Smooth muscle cell (in vitro differentiated cells): ENCODE measurements around the gene TCP1. TPM values are rescaled to one million over a fixed set of nuclear protein-coding genes. Genes with fewer than 3 reads are reported as not detected.

Experiments
- DNase-seq: peaks from one replicate; lab custom pipeline; 2025; ENCODE audit not compliant: unreplicated experiment; lab: John Stamatoyannopoulos, UW
- H2AFZ ChIP-seq: fragments of 200-600 bp; sonication (generic); 2 replicates; pipeline ENCODE4 v1.6.0; 2016; ENCODE audit warnings: antibody characterized with exemption, low read depth, mild to moderate bottlenecking
- H3F3A ChIP-seq: fragments of 200-600 bp; sonication (generic); 2 replicates; pipeline ENCODE4 v1.6.0; 2017; ENCODE audit warnings: antibody characterized with exemption, low read depth
- H3K27ac ChIP-seq: fragments of 200-600 bp; sonication (generic); 2 replicates; pipeline ENCODE4 v1.5.1; 2016; ENCODE audit warnings: low read depth, mild to moderate bottlenecking
- H3K27me3 ChIP-seq: fragments of 200-600 bp; sonication (generic); 2 replicates; pipeline ENCODE4 v1.6.1; 2016; ENCODE audit warnings: low read depth, mild to moderate bottlenecking
- H3K36me3 ChIP-seq: fragments of 200-600 bp; sonication (generic); 2 replicates; pipeline ENCODE4 v1.5.1; 2016; ENCODE audit warnings: low read depth
- H3K4me1 ChIP-seq: fragments of 200-600 bp; sonication (generic); 2 replicates; pipeline ENCODE4 v1.5.1; 2016; ENCODE audit warnings: low read depth
- H3K4me2 ChIP-seq: fragments of 200-600 bp; sonication (generic); 2 replicates; pipeline ENCODE4 v1.6.0; 2016; ENCODE audit warnings: mild to moderate bottlenecking
- H3K4me3 ChIP-seq: fragments of 200-600 bp; sonication (generic); 2 replicates; pipeline ENCODE4 v1.5.1; 2016; ENCODE audit warnings: mild to moderate bottlenecking
- H3K79me2 ChIP-seq: fragments of 200-600 bp; sonication (generic); 2 replicates; pipeline ENCODE4 v1.6.0; 2016; ENCODE audit warnings: low read depth, mild to moderate bottlenecking
- H3K9ac ChIP-seq: fragments of 200-600 bp; sonication (generic); 2 replicates; pipeline ENCODE4 v1.6.0; 2016; ENCODE audit warnings: low read depth
- H3K9me3 ChIP-seq: fragments of 200-600 bp; sonication (generic); replicated peaks from 2 replicates; pipeline ENCODE4 v1.5.1; 2016; ENCODE audit warnings: low read depth
- H4K20me1 ChIP-seq: fragments of 200-600 bp; sonication (generic); 2 replicates; pipeline ENCODE4 v1.6.0; 2016; ENCODE audit warnings: low read depth
- WGBS: methylation state at CpG from one replicate; pipeline ENCODE4 v1.1.7; 2016; ENCODE audit warnings: low lambda C conversion rate; 5-methylcytosine and 5-hydroxymethylcytosine counted together
- polyA plus RNA-seq: library from polyadenylated mRNA; unstranded; fragments of >200 nt; fragmentation: Nextera tagmentation; extraction: Ambion mirVana; gene quantifications from 2 replicates; pipeline ENCODE4 v1.2.1, GENCODE V29; 2016
- total RNA-seq: library from RNA; depleted of rRNA; stranded (reverse); fragments of >200 nt; gene quantifications from 2 replicates; pipeline ENCODE4 v1.2.3, GENCODE V29; 2014
- TF ChIP-seq, protein P1 (sequence below): fragments of 200-600 bp; sonication (generic); IDR thresholded peaks from 2 replicates; pipeline ENCODE4 v1.5.1; 2017; ENCODE audit warnings: borderline replicate concordance, mild to moderate bottlenecking, antibody characterized with exemption; ENCODE audit not compliant: insufficient read depth, poor library complexity, severe bottlenecking

TCP1 gene
- total and polyA plus RNA-seq, 2 experiments from 2014 or later, result 125 to 132 TPM

DNA sequence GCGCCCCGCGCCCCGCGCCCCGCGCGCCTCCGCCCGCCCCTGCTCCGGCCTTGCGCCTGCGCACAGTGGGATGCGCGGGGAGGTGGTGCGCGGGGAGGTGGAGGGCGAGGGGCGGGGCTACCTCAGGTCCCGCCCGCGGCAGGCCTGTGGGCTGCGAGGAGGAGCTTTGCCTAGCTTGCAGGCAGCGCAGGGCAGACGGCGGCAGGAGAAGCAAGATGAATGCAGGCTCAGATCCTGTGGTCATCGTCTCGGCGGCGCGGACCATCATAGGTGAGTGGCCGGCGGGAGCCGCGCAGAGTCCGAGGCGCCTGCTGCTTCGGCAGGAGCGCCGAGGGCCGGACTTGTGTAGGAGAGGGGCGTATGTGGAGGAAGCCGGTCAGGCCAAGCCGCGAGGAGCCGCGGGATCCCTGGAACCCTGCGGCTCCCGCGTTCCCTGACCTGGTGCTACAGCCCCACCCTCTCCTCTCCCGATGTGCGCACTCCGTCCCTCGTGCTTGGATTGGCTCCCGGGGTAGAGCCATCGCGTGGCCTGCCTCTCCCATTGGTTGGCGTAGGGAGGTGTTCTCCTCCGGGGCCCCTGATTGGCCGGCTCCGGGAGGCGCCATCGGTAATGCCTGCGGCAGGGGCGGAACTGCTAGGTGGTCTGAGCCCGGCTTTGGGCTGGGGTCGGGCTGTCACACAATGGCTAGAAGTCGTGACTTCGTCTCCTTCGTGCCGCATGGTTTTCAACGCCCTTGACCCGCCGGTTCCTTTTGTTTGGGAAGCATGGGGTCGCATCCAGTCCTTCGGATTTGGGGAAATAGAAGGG lies 27.3 kb downstream of the TCP1 start, which contains the start of gene ACAT2:
ACAT2 (plus strand) TSS at position 173 of the 808 bp plus-strand sequence; CDS start at position 216, 43 bp downstream.
- peaks cover 20% of the 10 kb centered on the region for H3K79me2 ChIP-seq
- peak within 1 kb of the TSS; percentile 88 for H3K9ac ChIP-seq
- H4K20me1 ChIP-seq, result no peaks in the 10 kb centered on the region
- WGBS, result under 1% methylated on average over 52 of the region's 76 CpGs
- H3K4me1 ChIP-seq, result peaks cover 25% of the 10 kb centered on the region
- H3K4me2 ChIP-seq, result peak within 1 kb of the TSS; percentile 92
- peak within 1 kb of the TSS; percentile 91 for H3K27ac ChIP-seq
- H3F3A ChIP-seq, result peaks cover 27% of the 10 kb centered on the region
- H3K4me3 ChIP-seq, result peak within 1 kb of the TSS; percentile 85
- TF ChIP-seq, protein P1, sequence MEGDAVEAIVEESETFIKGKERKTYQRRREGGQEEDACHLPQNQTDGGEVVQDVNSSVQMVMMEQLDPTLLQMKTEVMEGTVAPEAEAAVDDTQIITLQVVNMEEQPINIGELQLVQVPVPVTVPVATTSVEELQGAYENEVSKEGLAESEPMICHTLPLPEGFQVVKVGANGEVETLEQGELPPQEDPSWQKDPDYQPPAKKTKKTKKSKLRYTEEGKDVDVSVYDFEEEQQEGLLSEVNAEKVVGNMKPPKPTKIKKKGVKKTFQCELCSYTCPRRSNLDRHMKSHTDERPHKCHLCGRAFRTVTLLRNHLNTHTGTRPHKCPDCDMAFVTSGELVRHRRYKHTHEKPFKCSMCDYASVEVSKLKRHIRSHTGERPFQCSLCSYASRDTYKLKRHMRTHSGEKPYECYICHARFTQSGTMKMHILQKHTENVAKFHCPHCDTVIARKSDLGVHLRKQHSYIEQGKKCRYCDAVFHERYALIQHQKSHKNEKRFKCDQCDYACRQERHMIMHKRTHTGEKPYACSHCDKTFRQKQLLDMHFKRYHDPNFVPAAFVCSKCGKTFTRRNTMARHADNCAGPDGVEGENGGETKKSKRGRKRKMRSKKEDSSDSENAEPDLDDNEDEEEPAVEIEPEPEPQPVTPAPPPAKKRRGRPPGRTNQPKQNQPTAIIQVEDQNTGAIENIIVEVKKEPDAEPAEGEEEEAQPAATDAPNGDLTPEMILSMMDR, result no peak
- peak; percentile 87 for DNase-seq
- no peaks in the 10 kb centered on the region for H3K9me3 ChIP-seq
- peak within 1 kb of the TSS; percentile 44 for H2AFZ ChIP-seq
- peaks cover 13% of the 10 kb centered on the region for H3K36me3 ChIP-seq
- no peaks in the 10 kb centered on the region for H3K27me3 ChIP-seq

DNA sequence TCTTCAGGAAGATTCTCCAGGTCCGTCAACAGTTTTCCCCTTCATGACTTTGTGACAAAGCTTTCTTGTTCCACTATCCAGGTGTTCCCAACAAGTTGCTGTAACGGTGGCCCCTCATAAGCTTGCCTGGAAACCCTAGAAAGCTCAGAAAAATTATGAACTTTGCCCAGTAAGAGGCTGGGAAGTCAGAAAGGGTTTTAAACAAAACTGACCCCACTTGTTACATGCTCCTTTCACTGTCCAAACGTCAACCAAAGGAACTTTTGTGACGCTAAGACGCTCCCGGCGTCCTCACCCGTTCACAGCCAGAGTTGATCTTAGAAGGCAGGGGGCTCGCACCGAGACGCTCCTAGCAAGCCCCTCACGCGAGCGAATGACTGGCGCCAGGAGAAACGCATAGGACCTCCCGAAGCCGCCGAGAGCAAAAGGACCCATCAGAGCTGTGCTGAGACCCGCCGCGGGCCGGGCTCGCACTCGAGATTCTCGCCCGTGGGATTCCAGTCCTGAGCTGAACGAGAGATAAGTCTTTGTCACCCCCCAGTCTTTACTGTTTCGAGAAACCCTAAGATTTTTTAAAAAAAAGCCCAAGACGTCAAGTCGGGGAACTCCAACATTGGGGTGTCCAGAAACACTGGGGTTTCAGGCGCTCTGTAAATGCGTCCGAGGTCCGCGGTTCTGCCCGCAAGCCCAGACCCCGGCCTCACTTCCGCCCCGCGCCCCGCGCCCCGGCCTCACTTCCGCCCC lies 28.1 kb downstream of the TCP1 start:
- no peaks in the 10 kb centered on the region for H3K27me3 ChIP-seq
- H3K4me2 ChIP-seq, result peak overlapping the region; percentile 92
- DNase-seq, result peak; percentile 64
- peak overlapping the region; percentile 91 for H3K27ac ChIP-seq
- H3F3A ChIP-seq, result peaks cover 27% of the 10 kb centered on the region
- H3K36me3 ChIP-seq, result peaks cover 8% of the 10 kb centered on the region
- H3K79me2 ChIP-seq, result peaks cover 20% of the 10 kb centered on the region
- H3K4me1 ChIP-seq, result peaks cover 25% of the 10 kb centered on the region
- no peaks in the 10 kb centered on the region for H4K20me1 ChIP-seq
- TF ChIP-seq, protein P1, result no peak
- peak overlapping the region; percentile 85 for H3K4me3 ChIP-seq
- peak overlapping the region; percentile 44 for H2AFZ ChIP-seq
- 8% methylated on average over 34 of the region's 45 CpGs for WGBS
- H3K9me3 ChIP-seq, result no peaks in the 10 kb centered on the region
- peak overlapping the region; percentile 88 for H3K9ac ChIP-seq

DNA sequence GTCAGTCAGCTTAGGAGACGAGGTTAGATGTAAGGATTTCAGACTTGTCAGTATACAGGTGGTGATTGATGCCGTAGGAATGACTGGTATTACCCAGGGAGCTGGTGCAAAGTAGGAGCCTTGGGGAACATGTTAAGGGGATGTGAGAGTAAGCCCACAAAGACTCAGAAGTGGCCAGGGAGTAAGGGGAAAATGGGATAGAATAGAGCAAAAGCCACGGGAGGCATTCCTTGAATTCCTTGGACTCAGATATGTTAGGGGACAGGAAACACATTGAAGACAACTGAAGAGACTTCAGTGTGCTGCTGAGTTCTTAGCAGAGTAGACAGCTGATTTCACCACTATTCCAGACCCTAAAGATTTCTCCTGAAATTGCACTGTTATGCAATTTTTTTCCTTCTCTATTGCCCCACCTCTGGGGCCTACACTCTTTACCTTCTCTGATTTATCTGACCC lies 28.8 kb downstream of the TCP1 start:
- no peak for DNase-seq
- H3K36me3 ChIP-seq, result peaks cover 5% of the 10 kb centered on the region
- peaks cover 20% of the 10 kb centered on the region for H3K79me2 ChIP-seq
- no peaks in the 10 kb centered on the region for H3K27me3 ChIP-seq
- peak overlapping the region; percentile 91 for H3K27ac ChIP-seq
- peaks cover 27% of the 10 kb centered on the region for H3F3A ChIP-seq
- H3K4me1 ChIP-seq, result peaks cover 25% of the 10 kb centered on the region
- peak overlapping the region; percentile 85 for H3K4me3 ChIP-seq
- no peak overlapping the region for H2AFZ ChIP-seq
- H3K9ac ChIP-seq, result peak overlapping the region; percentile 88
- WGBS, result 9% methylated on average over 3 of the region's 3 CpGs
- H3K4me2 ChIP-seq, result peak overlapping the region; percentile 92
- H3K9me3 ChIP-seq, result no peaks in the 10 kb centered on the region
- no peaks in the 10 kb centered on the region for H4K20me1 ChIP-seq
- TF ChIP-seq, protein P1, result no peak
